K562 (cell line): ENCODE data around the gene RRAD. TPM values are rescaled to one million over a fixed set of nuclear protein-coding genes. Genes with fewer than 3 reads are reported as not detected.

Experiments used
- ARNT ChIP-seq, 2 experiments: fragments of 450-650 bp; IDR thresholded peaks; 2 replicates each; pipeline ENCODE4 v1.6.1; 2016; ENCODE audit warnings: mild to moderate bottlenecking in 1 of 2
- BRF2 ChIP-seq: IDR thresholded peaks from 3 replicates; pipeline ENCODE4 v1.6.1; 2011; ENCODE audit warnings: borderline replicate concordance, mild to moderate bottlenecking; ENCODE audit not compliant: insufficient read length, insufficient read depth
- DLX4 ChIP-seq: fragments of 250-450 bp; sonication (Bioruptor Pico); IDR thresholded peaks from 2 replicates; pipeline ENCODE4 v1.6.1; 2021; ENCODE audit warnings: mild to moderate bottlenecking
- HOXB6 ChIP-seq: fragments of 250-450 bp; sonication (Bioruptor Pico); IDR thresholded peaks from 2 replicates; pipeline ENCODE4 v1.5.1; 2022; ENCODE audit warnings: mild to moderate bottlenecking, borderline replicate concordance
- NCOA1 ChIP-seq: fragments of 450-650 bp; IDR thresholded peaks from 2 replicates; pipeline ENCODE4 v1.6.1; 2016; ENCODE audit warnings: low read depth
- NKRF ChIP-seq: fragments of 450-650 bp; IDR thresholded peaks from 2 replicates; pipeline ENCODE4 v1.6.1; 2016; ENCODE audit warnings: borderline replicate concordance
- PRMT5 ChIP-seq: sonication (generic); formaldehyde crosslinking; IDR thresholded peaks from 2 replicates; pipeline ENCODE4 v1.5.0; 2020; ENCODE audit warnings: missing genetic modification reagents
- SRSF1 ChIP-seq: fragments of 200-400 bp; formaldehyde crosslinking; IDR thresholded peaks from 2 replicates; pipeline ENCODE4 v1.6.1; 2017; ENCODE audit warnings: mild to moderate bottlenecking, low read depth, low read length, moderate library complexity
- TAF9B ChIP-seq: fragments of 450-650 bp; IDR thresholded peaks from 2 replicates; pipeline ENCODE4 v1.6.1; 2018; ENCODE audit warnings: mild to moderate bottlenecking; ENCODE audit not compliant: partially characterized antibody
- XRCC4 ChIP-seq: IDR thresholded peaks from one replicate; pipeline ENCODE4 v1.6.1; 2011; ENCODE audit not compliant: insufficient read depth, insufficient read length; ENCODE audit errors: extremely low read depth
- XRCC5 ChIP-seq: fragments of 200-400 bp; formaldehyde crosslinking; IDR thresholded peaks from 2 replicates; pipeline ENCODE4 v1.6.1; 2017; ENCODE audit warnings: low read depth, mild to moderate bottlenecking, low read length
- ZBTB5 ChIP-seq: fragments of 450-650 bp; IDR thresholded peaks from 2 replicates; pipeline ENCODE4 v1.6.1; 2017; ENCODE audit warnings: antibody characterized with exemption
- ZFP91 ChIP-seq: sonication (generic); formaldehyde crosslinking; IDR thresholded peaks from 2 replicates; pipeline ENCODE4 v1.8.0; 2022; ENCODE audit warnings: mild to moderate bottlenecking, missing genetic modification reagents
- ZNF75A ChIP-seq: fragments of 450-650 bp; formaldehyde crosslinking; IDR thresholded peaks from 2 replicates; pipeline ENCODE4 v1.4.0; 2020; ENCODE audit warnings: mild to moderate bottlenecking
- ZNF76 ChIP-seq: fragments of 250-450 bp; sonication (Bioruptor Pico); IDR thresholded peaks from 2 replicates; pipeline ENCODE4 v1.4.0; 2020; ENCODE audit warnings: mild to moderate bottlenecking, moderate library complexity, borderline replicate concordance
- ZNF766 ChIP-seq: fragments of 200-800 bp; sonication (Bioruptor generic); conservative IDR thresholded peaks from 2 replicates; pipeline ENCODE4 v1.6.1; 2016; ENCODE audit warnings: missing genetic modification characterization, missing compliant biosample characterization
- ZNF785 ChIP-seq: fragments of 250-450 bp; sonication (Bioruptor Pico); IDR thresholded peaks from 2 replicates; pipeline ENCODE4 v1.4.0; 2020; ENCODE audit warnings: mild to moderate bottlenecking
- polyA plus RNA-seq, 8 experiments: library from polyadenylated mRNA; depleted of rRNA in 4 of 8; stranded (reverse) in 5 of 8; unstranded in 3 of 8; fragments of >200 nt; fragmentation: Nextera tagmentation in 2 of 8; fragmentation: Illumina TruSeq in 1 of 8; extraction: Ambion mirVana in 2 of 8; extraction: Trizol in 1 of 8; gene quantifications; 2 replicates each; pipeline versions ENCODE4 v1.2.1 to v1.2.3, GENCODE V29; 2011 to 2014; ENCODE audit warnings: inconsistent platforms in 1 of 8, missing spikeins in 1 of 8
- total RNA-seq, 7 experiments: library from RNA; depleted of rRNA in 6 of 7; stranded (reverse); fragments of >200 nt in 6 of 7; fragmentation: Illumina TruSeq in 2 of 7; extraction: Trizol in 2 of 7; gene quantifications; 2 replicates each; pipeline versions ENCODE4 v1.2.1 to v1.2.3, GENCODE V29; 2011 to 2021; ENCODE audit warnings: low replicate concordance in 1 of 7

The RRAD gene
- total and polyA plus RNA-seq, 9 of the 15 experiments (the other 6 are each of a cell fraction or from before 2014, with no cell fraction given), result 0.09 to 0.20 (median 0.13) TPM; not detected in 5

- TF ChIP-seq BRF2 (no peak), ARNT (IDR thresholded peaks at IDR 0.05) (peak in 1 of 2 experiments; percentile 85; a peak in 2 of 4 replicates), NCOA1 (peak; percentile 61), TAF9B (peak; percentile 85), XRCC4 (no peak), DLX4 (CRISPR knock-in tag) (no peak), ZNF785 (CRISPR knock-in tag) (no peak), SRSF1 (no peak), ZNF766 (CRISPR knock-in tag) (peak; percentile 94), ZNF76 (no peak), NKRF (no peak; the same call in 1 of the 2 replicates), XRCC5 (no peak), ZFP91 (CRISPR knock-in tag) (no peak), ZBTB5 (no peak), PRMT5 (CRISPR knock-in tag) (no peak), ZNF75A (no peak), HOXB6 (CRISPR knock-in tag) (no peak)
Measured at GRCh38 chr16:66899945-66900710, 25.2 kb downstream of the RRAD start (continued).
